IMR-90 (cell line): Measurements from ENCODE around the gene GAS2L3. TPM values are rescaled to one million over a fixed set of nuclear protein-coding genes. Genes with fewer than 3 reads are reported as not detected.

Experiments
- ATAC-seq: fragments of 200-7000 bp; cut with Tn5 transposase; 2 replicates; pipeline ENCODE4 v1.9.1; 2020; ENCODE audit warnings: low read depth, mild to moderate bottlenecking, moderate library complexity
- BruUV-seq: library from RNA; stranded (reverse); fragments of 400-500 nt; replicated peaks from 2 replicates; lab custom pipeline; 2021; lab: Mats Ljungman, UMichigan
- CTCF ChIA-PET: fragments of 300-600 bp; formaldehyde crosslinking; extraction: SDS; loops from one replicate; lab custom pipeline; 2021; ENCODE audit warnings: antibody characterized with exemption; lab: Yijun Ruan, JAX
- POLR2A ChIA-PET: fragments of 300-600 bp; sonication (Branson Sonifier 250); formaldehyde crosslinking; loops from one replicate; lab custom pipeline; 2022; ENCODE audit warnings: antibody characterized with exemption; ENCODE audit not compliant: unreplicated experiment; lab: Charles Lee
- DNase-seq: peaks from one replicate; pipeline ENCODE4 v3.0.0; 2013
- H2AFZ ChIP-seq: replicated peaks from 2 replicates; pipeline ENCODE3; 2013; ENCODE audit warnings: low read length, mild to moderate bottlenecking; ENCODE audit not compliant: poor library complexity
- H2AK5ac ChIP-seq: 2 replicates; pipeline ENCODE4 v1.6.1; 2013; ENCODE audit warnings: low read depth, low read length, inconsistent platforms
- H2AK9ac ChIP-seq: replicated peaks from 2 replicates; pipeline ENCODE3; 2013; ENCODE audit warnings: mild to moderate bottlenecking, low read depth, low read length, moderate library complexity; ENCODE audit not compliant: poor library complexity
- H2BK120ac ChIP-seq: 2 replicates; pipeline ENCODE4 v1.6.1; 2013; ENCODE audit warnings: low read depth, low read length, inconsistent platforms
- H2BK15ac ChIP-seq: 3 replicates; pipeline ENCODE4 v1.6.1; 2013; ENCODE audit warnings: low read depth, low read length, inconsistent platforms
- H2BK20ac ChIP-seq: 2 replicates; pipeline ENCODE4 v1.6.1; 2013; ENCODE audit warnings: low read depth, mild to moderate bottlenecking, inconsistent platforms, low read length, moderate library complexity
- H2BK5ac ChIP-seq: 2 replicates; pipeline ENCODE4 v1.6.1; 2013; ENCODE audit warnings: mild to moderate bottlenecking, low read depth, low read length, inconsistent platforms; ENCODE audit not compliant: poor library complexity, severe bottlenecking
- H3K14ac ChIP-seq: replicated peaks from 2 replicates; pipeline ENCODE4 v1.6.1; 2013; ENCODE audit warnings: low read depth, low read length, inconsistent platforms
- H3K18ac ChIP-seq: 2 replicates; pipeline ENCODE4 v1.6.1; 2013; ENCODE audit warnings: low read depth, low read length, control low read depth
- H3K23ac ChIP-seq: 2 replicates; pipeline ENCODE4 v1.6.1; 2013; ENCODE audit warnings: low read depth, low read length, inconsistent platforms
- H3K27ac ChIP-seq: 2 replicates; pipeline ENCODE4 v1.5.1; 2013; ENCODE audit warnings: mild to moderate bottlenecking, control low read depth, low read length; ENCODE audit not compliant: insufficient read depth
- H3K27me3 ChIP-seq: 2 replicates; pipeline ENCODE4 v1.6.1; 2013; ENCODE audit warnings: low read length; ENCODE audit not compliant: control insufficient read depth, insufficient read depth
- H3K36me3 ChIP-seq: 2 replicates; pipeline ENCODE4 v1.6.1; 2013; ENCODE audit warnings: low read length, mixed read lengths; ENCODE audit not compliant: control insufficient read depth, insufficient read depth
- H3K4ac ChIP-seq: 2 replicates; pipeline ENCODE4 v1.6.1; 2013; ENCODE audit warnings: low read depth, low read length, inconsistent platforms
- H3K4me1 ChIP-seq: 2 replicates; pipeline ENCODE4 v1.6.1; 2013; ENCODE audit warnings: low read length, mixed read lengths; ENCODE audit not compliant: control insufficient read depth, insufficient read depth
- H3K4me2 ChIP-seq: 2 replicates; pipeline ENCODE4 v1.6.1; 2013; ENCODE audit warnings: low read depth, mild to moderate bottlenecking, control low read depth, low read length, moderate library complexity
- H3K4me3 ChIP-seq: 2 replicates; pipeline ENCODE4 v1.5.1; 2013; ENCODE audit warnings: low read depth, mild to moderate bottlenecking, control low read depth, low read length, moderate library complexity; ENCODE audit not compliant: insufficient read depth
- H3K56ac ChIP-seq: 2 replicates; pipeline ENCODE4 v1.6.1; 2013; ENCODE audit warnings: low read length, inconsistent platforms; ENCODE audit not compliant: insufficient read depth; ENCODE audit errors: extremely low read depth
- H3K79me1 ChIP-seq, 2 experiments: 2 replicates each; pipeline ENCODE4 v1.6.1; 2013; ENCODE audit warnings: low read length in 2 of 2, inconsistent platforms in 1 of 2, low read depth in 1 of 2
- H3K9ac ChIP-seq: 2 replicates; pipeline ENCODE4 v1.6.1; 2013; ENCODE audit warnings: low read depth, low read length, control low read depth
- H3K9me1 ChIP-seq: 2 replicates; pipeline ENCODE4 v1.6.1; 2013; ENCODE audit warnings: low read length, inconsistent platforms; ENCODE audit not compliant: insufficient read depth
- H3K9me3 ChIP-seq: 2 replicates; pipeline ENCODE4 v1.6.1; 2013; ENCODE audit warnings: low read length; ENCODE audit not compliant: control insufficient read depth, insufficient read depth
- H4K20me1 ChIP-seq: 2 replicates; pipeline ENCODE4 v1.6.1; 2013; ENCODE audit warnings: low read length, inconsistent platforms; ENCODE audit not compliant: insufficient read depth
- H4K5ac ChIP-seq: 2 replicates; pipeline ENCODE4 v1.6.1; 2013; ENCODE audit warnings: mild to moderate bottlenecking, low read depth, low read length, control low read depth
- H4K8ac ChIP-seq, 2 experiments: 2 replicates each; pipeline ENCODE4 v1.6.1; 2013; ENCODE audit warnings: low read depth in 2 of 2, low read length in 2 of 2, control low read depth in 1 of 2, inconsistent platforms in 1 of 2
- H4K91ac ChIP-seq: 2 replicates; pipeline ENCODE4 v1.6.1; 2013; ENCODE audit warnings: low read depth, low read length, inconsistent platforms; ENCODE audit not compliant: insufficient read depth
- MAZ ChIP-seq: IDR thresholded peaks from 2 replicates; pipeline ENCODE4 v1.6.1; 2012; ENCODE audit warnings: low read depth, mild to moderate bottlenecking, low read length, improper control_type of control experiment, moderate library complexity, borderline replicate concordance
- WGBS, 2 experiments: methylation state at CpG; one replicate each; pipeline versions ENCODE4 v1.1.5 to v1.1.7; 2013; ENCODE audit warnings: missing lambda C conversion rate in 2 of 2; ENCODE audit not compliant: insufficient read length in 1 of 2; ENCODE audit errors: extremely low coverage in 2 of 2; 5-methylcytosine and 5-hydroxymethylcytosine counted together
- dilution Hi-C: fragments of 300-500 bp; cut with HindIII; formaldehyde crosslinking; loops from one replicate; pipeline ENCODE4 v1.14.3; 2018; ENCODE audit warnings: low sequenced_read_pairs; ENCODE audit not compliant: unreplicated experiment
- in situ Hi-C: fragments of 300-500 bp; cut with MboI; formaldehyde crosslinking; loops from 3 replicates; pipeline ENCODE4 v1.14.3; 2019; ENCODE audit warnings: low sequenced_read_pairs, inconsistent platforms, mixed read lengths
- intact Hi-C: fragments of 100-400 bp; cut with micrococcal nuclease; formaldehyde crosslinking; loops from 2 replicates; pipeline ENCODE4 v1.10.0; 2022
- polyA plus RNA-seq, 3 experiments: library from polyadenylated mRNA; depleted of rRNA; stranded (reverse); fragments of >200 nt; gene quantifications; 2 replicates each; pipeline ENCODE4 v1.2.3, GENCODE V29; 2012; ENCODE audit warnings: low replicate concordance in 1 of 3
- total RNA-seq: library from RNA; depleted of rRNA; stranded (reverse); fragments of >200 nt; gene quantifications from 2 replicates; pipeline ENCODE4 v1.2.3, GENCODE V29; 2012

GAS2L3 gene
- total and polyA plus RNA-seq, 2 of the 4 experiments (the other 2 are of a cell fraction) = 5.2 to 15.6 TPM

- H3K9me3 ChIP-seq = no peaks in the 10 kb centered on the region
- H3K4me1 ChIP-seq = no peaks in the 10 kb centered on the region
- no peak overlapping the region for H2BK20ac ChIP-seq
- ATAC-seq (no peak), DNase-seq (no peak)
- H3K4ac ChIP-seq = no peak overlapping the region
- H3K9me1 ChIP-seq = no peaks in the 10 kb centered on the region; the same call in 1 of the 2 replicates
- intact Hi-C loops = no loop called here
- no peak overlapping the region for H4K91ac ChIP-seq
- no peak overlapping the region for H2BK15ac ChIP-seq
- no peak overlapping the region for H2AK9ac ChIP-seq
- CTCF ChIA-PET = interaction anchor here (1.2 kb wide), 1 partner anchor 9 kb away, joined by 3 read pairs; no protein-coding TSS in a partner anchor
- no peak overlapping the region for H4K8ac ChIP-seq
- H2BK5ac ChIP-seq = no peak overlapping the region
- no peak overlapping the region for H3K18ac ChIP-seq
- peaks cover 2% of the 10 kb centered on the region; the same call in 1 of the 2 replicates for H3K36me3 ChIP-seq
- peaks cover 16% of the 10 kb centered on the region in 2 experiments for H3K79me1 ChIP-seq
- no peak overlapping the region for H2BK120ac ChIP-seq
- H3K4me3 ChIP-seq = no peak overlapping the region
- H2AK5ac ChIP-seq = no peak overlapping the region
- WGBS, 2 experiments = 100% methylated on average over 1 of the region's 1 CpG; no CpG with 5 or more reads in 1 of the 2 experiments
- no peak for TF ChIP-seq MAZ
- H4K20me1 ChIP-seq = no peaks in the 10 kb centered on the region
- dilution Hi-C loops = no loop called here
- H4K5ac ChIP-seq = no peak overlapping the region
- H2AFZ ChIP-seq = no peak overlapping the region
- POLR2A ChIA-PET = no interaction called here
- no peak overlapping the region for H3K4me2 ChIP-seq
- no peak overlapping the region for H3K56ac ChIP-seq
- no peak overlapping the region for H3K27ac ChIP-seq
- H3K23ac ChIP-seq = no peak overlapping the region
- H3K9ac ChIP-seq = no peak overlapping the region
- in situ Hi-C loops = no loop called here
- no peak overlapping the region for H3K14ac ChIP-seq
- H3K27me3 ChIP-seq = no peaks in the 10 kb centered on the region
- BruUV-seq = no TSS peak
Observed at GRCh38 chr12:100608776-100609175, 35.3 kb downstream of the GAS2L3 start.
